Dedifferentiated amniotic fluid mesenchymal stem cell (primary cell): ENCODE results near the gene SLC25A41.
A peak's percentile ranks its signal among the peaks of the same experiment; 100 is the strongest.
"Not testable (repeated sequence)": the region's sequence is repeated elsewhere in the genome, so short reads cannot be mapped to it uniquely, and the experiment has no call there.

ENCODE experiments used
- DNase-seq: peaks from one replicate; pipeline ENCODE4 v3.0.0-alpha.2; 2016; ENCODE audit errors: extremely low spot score

Gene SLC25A41

GRCh38 chr19:6412061-6412446 is 21.5 kb downstream of the SLC25A41 start:
- DNase-seq: no peak

- DNase-seq: no peak
These were observed 24.2 kb downstream of the SLC25A41 start for GRCh38 chr19:6409346-6409745.

- DNase-seq: no peak
These were observed 27.2 kb downstream of the SLC25A41 start for GRCh38 chr19:6406401-6406800.

GRCh38 chr19:6402837-6403608 is 30.5 kb downstream of the SLC25A41 start:
- no peak for DNase-seq

GRCh38 chr19:6402058-6402457 is 31.5 kb downstream of the SLC25A41 start:
- no peak for DNase-seq

- DNase-seq: not testable (repeated sequence)
These were observed 33.3 kb downstream of the SLC25A41 start for GRCh38 chr19:6400062-6400944.

GRCh38 chr19:6396305-6396704 is 37.3 kb downstream of the SLC25A41 start:
- DNase-seq: no peak

GRCh38 chr19:6394831-6395230 is 38.7 kb downstream of the SLC25A41 start:
- DNase-seq: no peak

- no peak for DNase-seq
These were observed 39.6 kb downstream of the SLC25A41 start for GRCh38 chr19:6393983-6394412.

- peak; percentile 94 for DNase-seq
These were observed 40.2 kb downstream of the SLC25A41 start, which contains the start of gene GTF2F1 for GRCh38 chr19:6393074-6393982. Gene GTF2F1 (minus strand): TSS chr19:6393164. CDS start chr19:6392995, 169 bp downstream.

- no peak for DNase-seq
These were observed 41.1 kb downstream of the SLC25A41 start for GRCh38 chr19:6392221-6393073.

- DNase-seq: no peak
These were observed 46.2 kb downstream of the SLC25A41 start for GRCh38 chr19:6387372-6387771.

- no peak for DNase-seq
These were observed 49.2 kb downstream of the SLC25A41 start for GRCh38 chr19:6384381-6384780.

GRCh38 chr19:6383188-6383587 is 50.4 kb downstream of the SLC25A41 start:
- no peak for DNase-seq

- no peak for DNase-seq
These were observed 52.4 kb downstream of the SLC25A41 start for GRCh38 chr19:6381030-6381750.

GRCh38 chr19:6379744-6380143 is 53.8 kb downstream of the SLC25A41 start:
- DNase-seq: no peak

- no peak for DNase-seq
These were observed 55.1 kb downstream of the SLC25A41 start for GRCh38 chr19:6378486-6378885.

GRCh38 chr19:6378041-6378440 is 55.5 kb downstream of the SLC25A41 start:
- peak; percentile 46 for DNase-seq

- no peak for DNase-seq
These were observed 56.9 kb downstream of the SLC25A41 start for GRCh38 chr19:6376512-6377190.
